DND-41 (cell line): ENCODE results near the gene AARSD1.

Experiments
- CTCF ChIP-seq: IDR thresholded peaks from 2 replicates; pipeline ENCODE4 v1.5.1; 2012; ENCODE audit warnings: borderline replicate concordance, low read length, moderate library complexity, mild to moderate bottlenecking; ENCODE audit not compliant: poor library complexity, severe bottlenecking; ENCODE audit errors: extremely low read depth
- EZH2 ChIP-seq: IDR thresholded peaks from 3 replicates; pipeline ENCODE4 v1.6.1; 2012; ENCODE audit warnings: borderline replicate concordance, low read depth, mild to moderate bottlenecking, moderate library complexity, low read length, inconsistent platforms; ENCODE audit not compliant: severe bottlenecking

DNA sequence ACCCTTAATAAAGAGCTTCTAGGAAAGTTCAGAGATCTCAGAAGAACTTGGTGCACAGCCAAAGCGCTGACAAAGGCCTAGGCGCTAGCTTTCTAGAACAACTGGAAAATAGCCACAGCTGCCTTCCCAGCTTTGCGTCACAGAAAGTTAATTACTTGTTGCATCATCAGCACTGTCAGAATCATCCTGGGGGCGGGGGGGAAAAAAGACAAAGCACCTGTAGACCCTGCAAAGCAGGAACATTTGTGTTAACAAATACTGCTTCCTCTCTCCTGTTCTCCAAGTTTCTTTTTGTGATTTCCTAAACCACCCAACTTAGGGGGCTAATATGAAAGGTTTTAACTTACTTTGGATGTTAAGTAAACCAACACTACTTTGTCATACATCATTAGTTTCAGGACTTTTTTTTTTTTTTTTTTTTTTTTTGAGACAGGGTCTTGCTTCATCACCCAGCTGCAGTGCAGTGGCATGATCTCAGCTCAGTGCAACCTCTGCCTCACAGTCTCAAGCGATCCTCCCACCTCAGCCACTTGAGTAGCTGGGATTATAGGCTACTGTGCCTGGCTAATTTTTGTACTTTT lies 4.8 kb upstream of the AARSD1 start:
- TF ChIP-seq CTCF = no peak
- no peak for TF ChIP-seq EZH2
